Measurements from ENCODE around the gene UTS2R. TPM values are rescaled to one million over a fixed set of nuclear protein-coding genes. Genes with fewer than 3 reads are reported as not detected.
"Not testable (repeated sequence)": the region's sequence is repeated elsewhere in the genome, so short reads cannot be mapped to it uniquely, and the experiment has no call there.

UTS2R gene
- total RNA-seq, 6 donors from 2014 or later: 0.39 TPM; not detected in 5

DNA sequence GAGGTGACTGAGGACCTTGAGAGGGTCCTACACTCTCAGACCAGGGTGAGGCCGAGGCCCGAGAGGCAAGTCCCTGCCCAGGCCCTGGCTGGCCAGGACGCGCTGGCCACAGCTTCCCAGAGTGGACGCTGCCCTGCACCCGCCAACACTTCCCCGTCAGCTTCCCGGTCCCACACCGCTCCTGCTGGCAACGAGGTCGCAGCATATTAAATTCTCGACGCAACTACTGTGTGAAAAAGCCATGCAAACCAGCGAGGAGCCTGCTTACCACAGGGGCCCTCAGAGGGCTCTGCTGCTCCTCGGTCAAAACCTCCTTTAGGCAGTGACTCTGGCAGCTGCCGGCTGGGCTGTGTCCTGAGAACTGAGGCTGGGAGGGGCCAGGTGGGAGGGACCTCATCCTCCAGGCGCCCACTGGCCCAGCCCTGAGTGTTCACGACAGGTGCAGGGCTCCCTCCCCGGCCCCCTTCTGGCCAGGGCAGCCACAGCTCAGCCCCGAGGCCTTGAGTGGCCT, 14.7 kb upstream of the UTS2R start:
- H3K36me3 ChIP-seq: no peaks in the 10 kb centered on the region
- ATAC-seq (ENCODE audit: low FRiP score in 2 of 2) (peak; percentile 39 to 83), DNase-seq (no peak)
- H3K9me3 ChIP-seq: no peaks in the 10 kb centered on the region
- no peaks in the 10 kb centered on the region for H3K27me3 ChIP-seq
- TF ChIP-seq CTCF (IDR thresholded peaks at IDR 0.05): no peak
- peak in 2 of 4 donors; percentile 32 to 53 for TF ChIP-seq POLR2A (IDR thresholded peaks at IDR 0.05)
- TF ChIP-seq EP300 (IDR thresholded peaks at IDR 0.05): no peak
- no peak for TF ChIP-seq POLR2AphosphoS5 (IDR thresholded peaks at IDR 0.05)
- H3K27ac ChIP-seq: peak overlapping the region; percentile 4 to 74 (median 56)
- H3K4me3 ChIP-seq: peak overlapping the region in 1 of 4 donors; percentile 31
- peaks cover 0 to 12% (median 3%) of the 10 kb centered on the region in 4 donors for H3K4me1 ChIP-seq
- WGBS, 2 donors: 70 to 72% methylated on average over 4 to 13 of the region's 20 CpGs

GRCh38 chr17:82357394-82357793, 14.2 kb upstream of the UTS2R start:
- DNase-seq (no peak), ATAC-seq (ENCODE audit: low FRiP score in 2 of 2) (no peak)
- Histone ChIP-seq H3K27ac (peak overlapping the region in 1 of 4 donors; percentile 56), H3K4me3 (no peak overlapping the region), H3K4me1 (peaks cover 0 to 12% (median 1%) of the 10 kb centered on the region in 4 donors), H3K27me3 (no peaks in the 10 kb centered on the region), H3K36me3 (no peaks in the 10 kb centered on the region), H3K9me3 (no peaks in the 10 kb centered on the region)
- TF ChIP-seq POLR2A (IDR thresholded peaks at IDR 0.05) (no peak), CTCF (IDR thresholded peaks at IDR 0.05) (no peak), EP300 (IDR thresholded peaks at IDR 0.05) (no peak), POLR2AphosphoS5 (IDR thresholded peaks at IDR 0.05) (no peak)
- 64% methylated on average over 2 of the region's 2 CpGs; no CpG with 5 or more reads in 1 of the 2 donors for WGBS, 2 donors

DNA sequence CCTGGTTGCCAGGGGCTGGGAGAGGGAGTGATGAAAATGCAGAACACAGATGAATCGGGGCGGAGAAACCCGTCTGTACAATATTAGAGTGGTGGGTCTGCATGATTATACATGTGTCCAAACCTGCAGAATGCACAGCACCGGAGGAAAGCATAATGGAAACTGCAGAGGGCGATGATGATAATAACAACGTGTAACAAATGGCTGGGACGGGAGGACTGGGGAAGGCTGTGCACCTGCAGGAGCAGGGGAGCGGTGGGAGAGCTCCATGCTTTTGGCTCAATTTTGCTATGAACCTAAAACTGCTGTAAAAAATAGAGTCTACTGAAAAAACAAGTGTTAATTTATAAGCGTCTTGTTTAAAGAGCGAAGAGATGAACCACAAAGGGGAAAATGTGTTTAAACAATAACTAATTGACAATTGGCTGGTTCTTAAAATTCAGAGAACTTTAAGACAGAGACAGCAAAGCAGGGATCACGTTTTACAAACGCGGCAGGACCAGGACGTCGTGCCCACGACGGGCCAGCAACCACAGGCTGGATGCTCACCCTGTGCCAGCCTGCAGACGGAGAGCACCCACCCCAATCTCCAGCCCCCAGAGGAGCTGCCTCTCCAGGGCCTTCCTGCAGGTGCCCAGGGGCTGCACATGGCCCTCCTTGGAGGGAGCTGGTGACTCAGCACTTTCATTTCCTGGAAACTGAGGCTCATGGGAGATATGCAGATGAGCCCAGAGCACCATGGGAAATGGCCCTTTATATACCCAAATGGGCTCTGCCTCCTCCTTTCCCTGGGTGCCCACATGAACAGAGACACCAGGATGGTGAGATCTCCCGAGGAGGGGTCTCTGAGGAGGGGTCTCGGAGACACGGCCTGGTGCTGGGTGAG, 12.9 kb upstream of the UTS2R start, which contains the start of gene TEX19:
TEX19 (plus strand) TSS at position 783 of the 886 bp plus-strand sequence. CDS start 2,904 bp downstream, outside the sequence.
- H3K4me3 ChIP-seq: no peak within 1 kb of the TSS
- H3K9me3 ChIP-seq: no peaks in the 10 kb centered on the region
- no peaks in the 10 kb centered on the region for H3K36me3 ChIP-seq
- no peak for TF ChIP-seq EP300 (IDR thresholded peaks at IDR 0.05)
- no peak for TF ChIP-seq POLR2A (IDR thresholded peaks at IDR 0.05)
- no peak for TF ChIP-seq CTCF (IDR thresholded peaks at IDR 0.05)
- TF ChIP-seq POLR2AphosphoS5 (IDR thresholded peaks at IDR 0.05): no peak
- ATAC-seq (ENCODE audit: low FRiP score in 2 of 2) (no peak), DNase-seq (no peak)
- H3K4me1 ChIP-seq: peaks cover 0 to 12% (median 1%) of the 10 kb centered on the region in 4 donors
- no peak within 1 kb of the TSS for H3K27ac ChIP-seq
- WGBS, 2 donors: 74 to 75% methylated on average over 21 of the region's 21 CpGs
- H3K27me3 ChIP-seq: no peaks in the 10 kb centered on the region

- 80% methylated on average over 1 of the region's 1 CpG; no CpG with 5 or more reads in 1 of the 2 donors for WGBS, 2 donors
- H3K4me1 ChIP-seq: peaks cover 0 to 12% (median 1%) of the 10 kb centered on the region in 4 donors
- not testable (repeated sequence) for H3K4me3 ChIP-seq; ATAC-seq (ENCODE audit: low FRiP score in 2 of 2); H3K9me3 ChIP-seq; H3K27me3 ChIP-seq; H3K36me3 ChIP-seq; H3K27ac ChIP-seq; DNase-seq
These were observed 12.0 kb upstream of the UTS2R start for GRCh38 chr17:82359451-82360074.

Data from upper lobe of left lung (tissue), 6 donors.